SK-N-DZ (cell line): ENCODE results near the gene UGDH.
"Not testable (repeated sequence)": the region's sequence is repeated elsewhere in the genome, so short reads cannot be mapped to it uniquely, and the experiment has no call there.

ENCODE experiments used
- DNase-seq: peaks from one replicate; pipeline ENCODE4 v3.0.0-alpha.2; 2015; ENCODE audit warnings: low spot score

UGDH gene

GRCh38 chr4:39529534-39529933, 2.3 kb upstream of the UGDH start:
- DNase-seq, result no peak

- DNase-seq, result no peak
Measured at GRCh38 chr4:39528061-39528465, 824 bp upstream of the UGDH start.

GRCh38 chr4:39526765-39527295, 409 bp downstream of the UGDH start:
- DNase-seq, result no peak

GRCh38 chr4:39525822-39526690, 1.2 kb downstream of the UGDH start:
- DNase-seq, result no peak

- DNase-seq, result no peak
Measured at GRCh38 chr4:39524161-39524957, 2.9 kb downstream of the UGDH start.

GRCh38 chr4:39522068-39522467, 5.2 kb downstream of the UGDH start:
- DNase-seq, result no peak

- no peak for DNase-seq
Measured at GRCh38 chr4:39521253-39521919, 5.9 kb downstream of the UGDH start.

GRCh38 chr4:39518484-39518883, 8.8 kb downstream of the UGDH start:
- no peak for DNase-seq

GRCh38 chr4:39516407-39516966, 10.8 kb downstream of the UGDH start:
- no peak for DNase-seq

GRCh38 chr4:39515669-39516401, 11.4 kb downstream of the UGDH start:
- DNase-seq, result not testable (repeated sequence)

- DNase-seq, result no peak
Measured at GRCh38 chr4:39514888-39515401, 12.3 kb downstream of the UGDH start.

- not testable (repeated sequence) for DNase-seq
Measured at GRCh38 chr4:39514266-39514665, 13.0 kb downstream of the UGDH start.

GRCh38 chr4:39510348-39510929, 16.8 kb downstream of the UGDH start:
- DNase-seq, result no peak

- DNase-seq, result no peak
Measured at GRCh38 chr4:39505581-39505980, 21.7 kb downstream of the UGDH start.

GRCh38 chr4:39504538-39504937, 22.7 kb downstream of the UGDH start:
- no peak for DNase-seq

- not testable (repeated sequence) for DNase-seq
Measured at GRCh38 chr4:39502664-39503035, 24.6 kb downstream of the UGDH start.

- no peak for DNase-seq
Measured at GRCh38 chr4:39502019-39502663, 25.1 kb downstream of the UGDH start.

- no peak for DNase-seq
Measured at GRCh38 chr4:39498727-39499020, 28.6 kb downstream of the UGDH start.

- DNase-seq, result no peak
Measured at GRCh38 chr4:39497909-39498726, 29.1 kb downstream of the UGDH start.
